ENCODE results near the gene SORCS3. TPM values are rescaled to one million over a fixed set of nuclear protein-coding genes. Genes with fewer than 3 reads are reported as not detected.

Gene SORCS3
- total and polyA plus RNA-seq, 2 of the 13 experiments (the other 11 are each of a cell fraction or from before 2014, with no cell fraction given), result 0.07 TPM; not detected in 1

DNA sequence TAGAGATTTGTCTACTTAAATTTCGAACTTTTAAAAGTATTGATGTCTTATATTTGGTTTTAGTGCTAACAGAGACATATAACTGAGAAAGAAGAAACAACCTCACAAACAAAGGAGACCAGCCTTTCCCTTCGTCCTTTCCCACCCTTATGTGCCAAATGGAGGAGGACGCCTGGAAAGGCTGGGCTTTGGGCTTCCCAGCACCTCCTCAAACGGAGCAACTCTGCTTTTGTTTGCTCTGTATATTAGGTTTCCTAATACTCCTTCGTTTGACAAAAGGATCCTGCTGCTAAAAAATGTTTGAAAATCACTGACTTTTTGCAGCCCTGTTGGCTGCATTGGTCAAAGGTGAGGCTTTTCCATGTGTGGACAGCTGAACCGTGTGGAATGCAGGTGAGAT lies 471.8 kb downstream of the SORCS3 start (continued):
- TF ChIP-seq, protein P1, sequence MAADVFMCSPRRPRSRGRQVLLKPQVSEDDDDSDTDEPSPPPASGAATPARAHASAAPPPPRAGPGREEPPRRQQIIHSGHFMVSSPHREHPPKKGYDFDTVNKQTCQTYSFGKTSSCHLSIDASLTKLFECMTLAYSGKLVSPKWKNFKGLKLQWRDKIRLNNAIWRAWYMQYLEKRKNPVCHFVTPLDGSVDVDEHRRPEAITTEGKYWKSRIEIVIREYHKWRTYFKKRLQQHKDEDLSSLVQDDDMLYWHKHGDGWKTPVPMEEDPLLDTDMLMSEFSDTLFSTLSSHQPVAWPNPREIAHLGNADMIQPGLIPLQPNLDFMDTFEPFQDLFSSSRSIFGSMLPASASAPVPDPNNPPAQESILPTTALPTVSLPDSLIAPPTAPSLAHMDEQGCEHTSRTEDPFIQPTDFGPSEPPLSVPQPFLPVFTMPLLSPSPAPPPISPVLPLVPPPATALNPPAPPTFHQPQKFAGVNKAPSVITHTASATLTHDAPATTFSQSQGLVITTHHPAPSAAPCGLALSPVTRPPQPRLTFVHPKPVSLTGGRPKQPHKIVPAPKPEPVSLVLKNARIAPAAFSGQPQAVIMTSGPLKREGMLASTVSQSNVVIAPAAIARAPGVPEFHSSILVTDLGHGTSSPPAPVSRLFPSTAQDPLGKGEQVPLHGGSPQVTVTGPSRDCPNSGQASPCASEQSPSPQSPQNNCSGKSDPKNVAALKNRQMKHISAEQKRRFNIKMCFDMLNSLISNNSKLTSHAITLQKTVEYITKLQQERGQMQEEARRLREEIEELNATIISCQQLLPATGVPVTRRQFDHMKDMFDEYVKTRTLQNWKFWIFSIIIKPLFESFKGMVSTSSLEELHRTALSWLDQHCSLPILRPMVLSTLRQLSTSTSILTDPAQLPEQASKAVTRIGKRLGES (CRISPR knock-in tag; IDR thresholded peaks at IDR 0.05; ENCODE audit: borderline replicate concordance), result no peak
- TF ChIP-seq KDM6A (CRISPR knock-in tag; IDR thresholded peaks at IDR 0.05; ENCODE audit: low read depth) (no peak), TEAD3 (CRISPR knock-in tag; optimal IDR thresholded peaks at IDR 0.05; ENCODE audit: borderline replicate concordance) (no peak), ZNF263 (CRISPR knock-in tag; IDR thresholded peaks at IDR 0.05) (no peak), ZNF749 (CRISPR knock-in tag; IDR thresholded peaks at IDR 0.05; ENCODE audit: borderline replicate concordance) (no peak)
- TF ChIP-seq, protein P2, sequence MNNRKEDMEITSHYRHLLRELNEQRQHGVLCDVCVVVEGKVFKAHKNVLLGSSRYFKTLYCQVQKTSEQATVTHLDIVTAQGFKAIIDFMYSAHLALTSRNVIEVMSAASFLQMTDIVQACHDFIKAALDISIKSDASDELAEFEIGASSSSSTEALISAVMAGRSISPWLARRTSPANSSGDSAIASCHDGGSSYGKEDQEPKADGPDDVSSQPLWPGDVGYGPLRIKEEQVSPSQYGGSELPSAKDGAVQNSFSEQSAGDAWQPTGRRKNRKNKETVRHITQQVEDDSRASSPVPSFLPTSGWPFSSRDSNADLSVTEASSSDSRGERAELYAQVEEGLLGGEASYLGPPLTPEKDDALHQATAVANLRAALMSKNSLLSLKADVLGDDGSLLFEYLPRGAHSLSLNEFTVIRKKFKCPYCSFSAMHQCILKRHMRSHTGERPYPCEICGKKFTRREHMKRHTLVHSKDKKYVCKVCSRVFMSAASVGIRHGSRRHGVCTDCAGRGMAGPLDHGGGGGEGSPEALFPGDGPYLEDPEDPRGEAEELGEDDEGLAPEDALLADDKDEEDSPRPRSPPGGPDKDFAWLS (CRISPR knock-in tag; IDR thresholded peaks at IDR 0.05; ENCODE audit: borderline replicate concordance), result no peak

DNA sequence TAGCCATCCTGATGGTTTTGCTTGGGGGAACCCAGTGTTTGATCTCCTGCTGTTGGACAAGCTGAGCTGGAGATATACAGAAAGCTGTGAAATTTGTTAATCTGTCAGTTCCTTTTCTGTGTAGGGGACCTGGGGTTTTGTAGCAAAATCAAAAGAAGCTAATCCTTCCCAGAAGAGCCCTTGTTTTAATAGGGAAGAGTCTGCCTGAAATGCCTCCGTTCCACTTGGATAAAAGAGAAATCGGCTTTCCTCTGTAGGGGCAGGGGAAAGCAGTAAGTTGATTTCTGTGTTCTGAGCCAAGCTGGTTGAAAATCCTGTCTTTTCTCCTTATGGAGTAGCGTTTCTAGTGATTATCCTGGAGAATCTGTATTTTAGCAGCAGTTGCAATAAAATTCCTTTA lies 472.6 kb downstream of the SORCS3 start:
- in situ Hi-C loops (cut with HindIII; ENCODE audit: extremely low pct_ligation_motif_present, low pct_unique_long_range_greater_than_20kb), result no loop called here
- Histone ChIP-seq H3K4me3 (replicated peaks in 1 of 3; ENCODE audit: insufficient read depth in 1 of 3, low read depth in 2 of 3, low read length in 3 of 3) (no peak overlapping the region), H3K79me2 (ENCODE audit: insufficient read depth, low read length) (no peaks in the 10 kb centered on the region), H3K27ac (ENCODE audit: extremely low read length, insufficient read depth, low read length) (no peak overlapping the region), H3K4me1 (ENCODE audit: insufficient read depth, low read length) (no peaks in the 10 kb centered on the region), H3K27me3 (ENCODE audit: control insufficient read depth in 1 of 2, insufficient read depth in 2 of 2, low read length in 2 of 2) (no peaks in the 10 kb centered on the region), H2AFZ (ENCODE audit: low read length) (no peak overlapping the region), H3K9me3 (ENCODE audit: low read length) (peaks cover 17% of the 10 kb centered on the region), H3K4me2 (ENCODE audit: low read depth, low read length) (no peak overlapping the region), H3K36me3 (replicated peaks in 1 of 2; ENCODE audit: control insufficient read depth in 1 of 2, insufficient read depth in 2 of 2, low read length in 2 of 2) (no peaks in the 10 kb centered on the region), H4K20me1 (ENCODE audit: insufficient read depth, low read length) (no peaks in the 10 kb centered on the region), H3K9ac (ENCODE audit: insufficient read depth, low read depth, low read length) (no peak overlapping the region)
- intact Hi-C loops (cut with micrococcal nuclease; ENCODE audit: unreplicated experiment), result no loop called here
- BruUV-seq (replicated peaks), result no TSS peak
- ChIA-PET CTCF (ENCODE audit: low intra/inter-chr PET ratio, low total read pairs) (no interaction called here), POLR2A (no interaction called here)
- 8% methylated on average over 3 of the region's 3 CpGs for WGBS (ENCODE audit: low lambda C conversion rate)
- DNase-seq (ENCODE audit: low spot score), result no peak
- ATAC-seq, result no peak
- FAIRE-seq, result no peak
- TF ChIP-seq SP5 (CRISPR knock-in tag; IDR thresholded peaks at IDR 0.05; ENCODE audit: borderline replicate concordance, low read depth) (no peak), PHF20 (CRISPR knock-in tag; IDR thresholded peaks at IDR 0.05) (no peak)
- TF ChIP-seq, protein P3, sequence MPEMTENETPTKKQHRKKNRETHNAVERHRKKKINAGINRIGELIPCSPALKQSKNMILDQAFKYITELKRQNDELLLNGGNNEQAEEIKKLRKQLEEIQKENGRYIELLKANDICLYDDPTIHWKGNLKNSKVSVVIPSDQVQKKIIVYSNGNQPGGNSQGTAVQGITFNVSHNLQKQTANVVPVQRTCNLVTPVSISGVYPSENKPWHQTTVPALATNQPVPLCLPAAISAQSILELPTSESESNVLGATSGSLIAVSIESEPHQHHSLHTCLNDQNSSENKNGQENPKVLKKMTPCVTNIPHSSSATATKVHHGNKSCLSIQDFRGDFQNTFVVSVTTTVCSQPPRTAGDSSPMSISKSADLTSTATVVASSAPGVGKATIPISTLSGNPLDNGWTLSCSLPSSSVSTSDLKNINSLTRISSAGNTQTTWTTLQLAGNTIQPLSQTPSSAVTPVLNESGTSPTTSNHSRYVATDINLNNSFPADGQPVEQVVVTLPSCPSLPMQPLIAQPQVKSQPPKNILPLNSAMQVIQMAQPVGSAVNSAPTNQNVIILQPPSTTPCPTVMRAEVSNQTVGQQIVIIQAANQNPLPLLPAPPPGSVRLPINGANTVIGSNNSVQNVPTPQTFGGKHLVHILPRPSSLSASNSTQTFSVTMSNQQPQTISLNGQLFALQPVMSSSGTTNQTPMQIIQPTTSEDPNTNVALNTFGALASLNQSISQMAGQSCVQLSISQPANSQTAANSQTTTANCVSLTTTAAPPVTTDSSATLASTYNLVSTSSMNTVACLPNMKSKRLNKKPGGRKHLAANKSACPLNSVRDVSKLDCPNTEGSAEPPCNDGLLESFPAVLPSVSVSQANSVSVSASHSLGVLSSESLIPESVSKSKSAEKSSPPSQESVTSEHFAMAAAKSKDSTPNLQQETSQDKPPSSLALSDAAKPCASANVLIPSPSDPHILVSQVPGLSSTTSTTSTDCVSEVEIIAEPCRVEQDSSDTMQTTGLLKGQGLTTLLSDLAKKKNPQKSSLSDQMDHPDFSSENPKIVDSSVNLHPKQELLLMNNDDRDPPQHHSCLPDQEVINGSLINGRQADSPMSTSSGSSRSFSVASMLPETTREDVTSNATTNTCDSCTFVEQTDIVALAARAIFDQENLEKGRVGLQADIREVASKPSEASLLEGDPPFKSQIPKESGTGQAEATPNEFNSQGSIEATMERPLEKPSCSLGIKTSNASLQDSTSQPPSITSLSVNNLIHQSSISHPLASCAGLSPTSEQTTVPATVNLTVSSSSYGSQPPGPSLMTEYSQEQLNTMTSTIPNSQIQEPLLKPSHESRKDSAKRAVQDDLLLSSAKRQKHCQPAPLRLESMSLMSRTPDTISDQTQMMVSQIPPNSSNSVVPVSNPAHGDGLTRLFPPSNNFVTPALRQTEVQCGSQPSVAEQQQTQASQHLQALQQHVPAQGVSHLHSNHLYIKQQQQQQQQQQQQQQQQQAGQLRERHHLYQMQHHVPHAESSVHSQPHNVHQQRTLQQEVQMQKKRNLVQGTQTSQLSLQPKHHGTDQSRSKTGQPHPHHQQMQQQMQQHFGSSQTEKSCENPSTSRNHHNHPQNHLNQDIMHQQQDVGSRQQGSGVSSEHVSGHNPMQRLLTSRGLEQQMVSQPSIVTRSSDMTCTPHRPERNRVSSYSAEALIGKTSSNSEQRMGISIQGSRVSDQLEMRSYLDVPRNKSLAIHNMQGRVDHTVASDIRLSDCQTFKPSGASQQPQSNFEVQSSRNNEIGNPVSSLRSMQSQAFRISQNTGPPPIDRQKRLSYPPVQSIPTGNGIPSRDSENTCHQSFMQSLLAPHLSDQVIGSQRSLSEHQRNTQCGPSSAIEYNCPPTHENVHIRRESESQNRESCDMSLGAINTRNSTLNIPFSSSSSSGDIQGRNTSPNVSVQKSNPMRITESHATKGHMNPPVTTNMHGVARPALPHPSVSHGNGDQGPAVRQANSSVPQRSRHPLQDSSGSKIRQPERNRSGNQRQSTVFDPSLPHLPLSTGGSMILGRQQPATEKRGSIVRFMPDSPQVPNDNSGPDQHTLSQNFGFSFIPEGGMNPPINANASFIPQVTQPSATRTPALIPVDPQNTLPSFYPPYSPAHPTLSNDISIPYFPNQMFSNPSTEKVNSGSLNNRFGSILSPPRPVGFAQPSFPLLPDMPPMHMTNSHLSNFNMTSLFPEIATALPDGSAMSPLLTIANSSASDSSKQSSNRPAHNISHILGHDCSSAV (CRISPR knock-in tag; IDR thresholded peaks at IDR 0.05; ENCODE audit: borderline replicate concordance), result no peak

Measured in HepG2 (cell line).